SK-N-SH treated with all-trans-retinoic acid at 6 μM for 48 hours (cell line): ENCODE results near the gene TMEM81.

ENCODE experiments used
- ESRRG ChIP-seq: fragments of 250-450 bp; sonication (Bioruptor Pico); IDR thresholded peaks from 2 replicates; pipeline ENCODE4 v1.6.1; 2021; ENCODE audit warnings: mild to moderate bottlenecking
- GLIS3 ChIP-seq: fragments of 250-450 bp; sonication (Bioruptor Pico); IDR thresholded peaks from 2 replicates; pipeline ENCODE4 v1.5.0; 2020; ENCODE audit warnings: mild to moderate bottlenecking, moderate library complexity
- SNAI2 ChIP-seq: fragments of 250-450 bp; sonication (Bioruptor Pico); IDR thresholded peaks from 2 replicates; pipeline ENCODE4 v1.5.0; 2020; ENCODE audit warnings: mild to moderate bottlenecking, moderate library complexity
- TOX ChIP-seq: fragments of 250-450 bp; sonication (Bioruptor Pico); IDR thresholded peaks from 2 replicates; pipeline ENCODE4 v1.8.0; 2021; ENCODE audit warnings: mild to moderate bottlenecking, moderate library complexity, borderline replicate concordance
- ZFP3 ChIP-seq: fragments of 250-450 bp; sonication (Bioruptor Pico); IDR thresholded peaks from 2 replicates; pipeline ENCODE4 v1.5.0; 2020; ENCODE audit warnings: mild to moderate bottlenecking, moderate library complexity
- ZFP30 ChIP-seq: fragments of 450-650 bp; formaldehyde crosslinking; IDR thresholded peaks from 2 replicates; pipeline ENCODE4 v1.5.0; 2022; ENCODE audit warnings: mild to moderate bottlenecking, moderate library complexity
- ZNF565 ChIP-seq: fragments of 450-650 bp; formaldehyde crosslinking; conservative IDR thresholded peaks from 2 replicates; pipeline ENCODE4 v1.5.0; 2020; ENCODE audit warnings: low read depth, mild to moderate bottlenecking, moderate library complexity
- ZNF8 ChIP-seq: fragments of 450-650 bp; formaldehyde crosslinking; IDR thresholded peaks from 2 replicates; pipeline ENCODE4 v1.5.0; 2020; ENCODE audit warnings: mild to moderate bottlenecking, moderate library complexity

DNA sequence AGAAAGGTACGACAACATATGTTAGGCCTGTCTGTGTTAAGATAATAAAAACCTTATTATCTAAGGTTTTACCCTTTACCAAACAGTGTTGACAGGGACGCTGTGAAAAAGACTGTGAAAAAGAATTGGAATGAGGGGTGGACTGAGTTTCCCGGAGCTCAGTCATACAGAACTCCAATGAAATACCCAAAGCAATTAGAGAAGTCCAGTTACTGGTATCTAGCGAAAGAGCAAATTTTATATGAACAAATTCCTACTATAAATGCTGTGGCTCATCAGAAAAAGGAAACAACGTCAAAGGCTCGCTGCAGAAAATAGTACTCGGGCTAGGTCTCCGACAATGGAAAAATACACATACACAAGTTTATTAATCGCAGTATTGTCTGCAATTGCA, 38.2 kb upstream of the TMEM81 start:
- no peak for TF ChIP-seq GLIS3
- TF ChIP-seq ESRRG = no peak
- no peak for TF ChIP-seq ZNF565 (CRISPR knock-in tag)
- TF ChIP-seq TOX = no peak
- no peak for TF ChIP-seq ZNF8
- no peak for TF ChIP-seq SNAI2 (CRISPR knock-in tag)
- TF ChIP-seq ZFP30 = no peak
- TF ChIP-seq ZFP3 (CRISPR knock-in tag) = no peak
